Body of pancreas (tissue), 4 donors: ENCODE measurements around the gene EML4.

Experiments used
- POLR2A ChIP-seq, 3 donors: fragments of 450-650 bp; IDR thresholded peaks; one replicate each; pipeline ENCODE4 v1.6.1; 2016; ENCODE audit warnings: antibody characterized with exemption in 3 of 3, mild to moderate bottlenecking in 2 of 3
- TF ChIP-seq, protein P1 (sequence below), 7 experiments: fragments of 450-650 bp in 4 of 7; fragments of 200-600 bp in 3 of 7; sonication (generic) in 3 of 7; IDR thresholded peaks; one replicate each; pipeline ENCODE4 v1.5.1; 2016 to 2019; ENCODE audit warnings: antibody characterized with exemption in 7 of 7

DNA sequence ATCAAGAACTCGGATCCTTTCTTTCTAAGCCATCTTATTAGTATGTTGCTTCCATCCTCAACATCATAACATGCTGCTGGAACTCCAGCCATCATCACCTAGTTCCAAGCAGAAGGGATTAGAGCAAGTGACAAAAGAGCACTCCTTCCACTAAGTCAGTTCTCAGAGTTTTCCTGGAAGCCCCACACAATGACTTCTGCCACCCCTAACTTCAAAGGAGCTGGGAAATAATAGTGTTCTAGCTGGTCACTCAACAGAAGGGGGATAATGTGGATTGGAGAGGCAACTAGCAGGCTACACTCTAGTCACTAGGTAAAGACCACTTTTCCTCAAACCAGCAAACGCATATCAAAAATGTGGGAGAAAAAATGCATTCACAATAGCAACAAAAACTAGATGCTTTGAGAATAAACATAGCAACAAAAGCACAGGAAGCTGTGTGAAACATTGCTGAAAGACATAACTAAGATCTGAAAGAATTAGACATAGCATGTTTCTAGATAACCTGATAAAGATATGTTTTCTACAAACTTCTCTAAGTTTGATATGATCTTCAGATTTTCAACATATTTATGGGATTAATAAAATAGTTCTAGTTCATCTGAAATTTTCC lies 152.4 kb downstream of the EML4 start:
- TF ChIP-seq, protein P1, sequence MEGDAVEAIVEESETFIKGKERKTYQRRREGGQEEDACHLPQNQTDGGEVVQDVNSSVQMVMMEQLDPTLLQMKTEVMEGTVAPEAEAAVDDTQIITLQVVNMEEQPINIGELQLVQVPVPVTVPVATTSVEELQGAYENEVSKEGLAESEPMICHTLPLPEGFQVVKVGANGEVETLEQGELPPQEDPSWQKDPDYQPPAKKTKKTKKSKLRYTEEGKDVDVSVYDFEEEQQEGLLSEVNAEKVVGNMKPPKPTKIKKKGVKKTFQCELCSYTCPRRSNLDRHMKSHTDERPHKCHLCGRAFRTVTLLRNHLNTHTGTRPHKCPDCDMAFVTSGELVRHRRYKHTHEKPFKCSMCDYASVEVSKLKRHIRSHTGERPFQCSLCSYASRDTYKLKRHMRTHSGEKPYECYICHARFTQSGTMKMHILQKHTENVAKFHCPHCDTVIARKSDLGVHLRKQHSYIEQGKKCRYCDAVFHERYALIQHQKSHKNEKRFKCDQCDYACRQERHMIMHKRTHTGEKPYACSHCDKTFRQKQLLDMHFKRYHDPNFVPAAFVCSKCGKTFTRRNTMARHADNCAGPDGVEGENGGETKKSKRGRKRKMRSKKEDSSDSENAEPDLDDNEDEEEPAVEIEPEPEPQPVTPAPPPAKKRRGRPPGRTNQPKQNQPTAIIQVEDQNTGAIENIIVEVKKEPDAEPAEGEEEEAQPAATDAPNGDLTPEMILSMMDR (IDR thresholded peaks at IDR 0.05) = no peak
- TF ChIP-seq POLR2A (IDR thresholded peaks at IDR 0.05) = no peak
